Motor neuron (in vitro differentiated cells): ENCODE results near the gene OBSCN. TPM values are rescaled to one million over a fixed set of nuclear protein-coding genes. Genes with fewer than 3 reads are reported as not detected.

Experiments
- ATAC-seq, 8 experiments: fragments of 200-7000 bp; cut with Tn5 transposase; replicated peaks in 6 of 8; 2 replicates each; pipeline ENCODE4 v1.8.0; 2021; ENCODE audit warnings: mild to moderate bottlenecking in 8 of 8, moderate library complexity in 8 of 8
- H3K27ac ChIP-seq, 2 donors: fragments of 250-450 bp; sonication (Bioruptor Pico); 2 replicates each; pipeline ENCODE4 v1.9.0; 2021; ENCODE audit warnings: antibody characterized with exemption in 2 of 2, mild to moderate bottlenecking in 2 of 2, moderate library complexity in 1 of 2
- H3K4me1 ChIP-seq, 2 donors: fragments of 250-450 bp; sonication (Bioruptor Pico); replicated peaks in 1 of 2; 2 replicates each; pipeline ENCODE4 v1.6.1; 2021; ENCODE audit warnings: antibody characterized with exemption in 2 of 2, mild to moderate bottlenecking in 2 of 2, moderate library complexity in 1 of 2
- H3K4me3 ChIP-seq, 5 donors: fragments of 250-450 bp; sonication (Bioruptor Pico); 2 replicates each; pipeline ENCODE4 v1.9.0; 2021; ENCODE audit warnings: antibody characterized with exemption in 5 of 5, mild to moderate bottlenecking in 5 of 5, moderate library complexity in 4 of 5
- WGBS, 10 experiments: fragments of 450-650 bp; shearing (Covaris generic); methylation state at CpG; one replicate each; pipeline ENCODE4 v1.0.0; 2022; 5-methylcytosine and 5-hydroxymethylcytosine counted together
- in situ Hi-C, 9 experiments: fragments of 400-800 bp; cut with MboI; loops; one replicate each; pipeline ENCODE4 v1.15.0; 2021; ENCODE audit warnings: low sequenced_read_pairs in 9 of 9, low pct_unique_long_range_greater_than_20kb in 2 of 9; ENCODE audit not compliant: unreplicated experiment in 9 of 9
- total RNA-seq, 8 experiments: library from RNA; unstranded; fragments of 300-600 nt; gene quantifications; 2 replicates each; pipeline versions ENCODE4 v1.2.3 to v1.2.4, GENCODE V29; 2022

The OBSCN gene
- total RNA-seq, 8 experiments from 2014 or later = 2.7 to 38.5 (median 16.2) TPM

- H3K4me3 ChIP-seq = no peak overlapping the region
- peak in 3 of 8 experiments; percentile 2 to 7 (median 2) for ATAC-seq
- in situ Hi-C loops = no loop called here
- no peak overlapping the region for H3K27ac ChIP-seq
- peaks cover 0 to 9% of the 10 kb centered on the region in 2 donors for H3K4me1 ChIP-seq
- whole genome bisulfite sequencing, 10 experiments = 34 to 80% (median 68%) methylated on average over 2 to 17 of the region's 24 CpGs; no CpG with 5 or more reads in 3 of the 10 experiments
Observed at GRCh38 chr1:228366866-228367741, 159.3 kb downstream of the OBSCN start.

DNA sequence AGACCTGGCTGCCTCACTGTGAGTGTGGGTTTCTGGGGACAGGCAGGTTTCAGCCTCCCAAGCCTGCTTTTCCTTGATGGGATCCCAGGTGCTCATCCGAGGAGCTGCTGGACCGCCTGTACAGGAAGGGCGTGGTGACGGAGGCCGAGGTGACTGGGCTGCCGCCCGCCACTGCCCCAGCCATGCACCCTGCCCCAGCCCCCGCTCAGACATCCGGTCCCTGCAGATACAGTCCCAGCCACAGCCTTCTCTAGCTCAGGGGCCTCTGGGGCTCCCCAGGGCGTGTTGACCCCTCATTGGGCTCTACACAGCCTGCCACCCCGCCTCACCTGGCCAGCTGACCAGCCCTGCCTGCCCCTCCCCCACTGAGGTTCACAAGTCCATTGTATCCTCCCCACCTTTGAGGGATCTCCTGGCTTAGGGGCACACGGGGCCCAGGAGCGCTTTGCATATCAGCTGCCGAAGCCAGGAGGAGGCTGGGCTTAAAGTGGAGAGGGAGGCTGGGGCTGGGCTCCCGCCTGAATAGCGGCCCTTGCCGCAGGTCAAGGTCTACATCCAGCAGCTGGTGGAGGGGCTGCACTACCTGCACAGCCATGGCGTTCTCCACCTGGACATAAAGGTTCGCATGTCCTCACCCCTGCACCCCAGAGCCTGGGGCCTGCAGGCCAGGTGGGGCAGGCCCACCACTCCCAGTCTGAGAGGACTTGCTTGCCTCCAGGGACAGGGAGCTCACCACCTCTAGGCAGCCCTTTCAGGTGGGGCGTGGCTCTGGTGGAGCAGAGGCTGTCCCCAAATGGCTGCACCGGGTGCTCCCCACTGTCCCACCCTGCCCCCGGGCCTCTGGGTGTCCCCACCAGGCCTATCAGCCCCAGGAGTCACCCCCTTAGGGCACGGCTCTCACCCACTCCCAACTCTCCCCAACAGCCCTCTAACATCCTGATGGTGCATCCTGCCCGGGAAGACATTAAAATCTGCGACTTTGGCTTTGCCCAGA, 160.3 kb downstream of the OBSCN start:
- peaks cover 0 to 9% of the 10 kb centered on the region in 2 donors for H3K4me1 ChIP-seq
- WGBS, 10 experiments = 0 to 68% (median 46%) methylated on average over 1 to 16 of the region's 25 CpGs; no CpG with 5 or more reads in 6 of the 10 experiments
- peak in 7 of 8 experiments; percentile 6 to 46 (median 22) for ATAC-seq
- in situ Hi-C loops = no loop called here
- H3K4me3 ChIP-seq = no peak overlapping the region
- H3K27ac ChIP-seq = no peak overlapping the region

GRCh38 chr1:228368801-228369607, 161.2 kb downstream of the OBSCN start:
- H3K27ac ChIP-seq = no peak overlapping the region
- peak in 1 of 8 experiments; percentile 42 for ATAC-seq
- WGBS, 10 experiments = 45 to 92% (median 73%) methylated on average over 1 to 12 of the region's 15 CpGs; no CpG with 5 or more reads in 3 of the 10 experiments
- H3K4me3 ChIP-seq = no peak overlapping the region
- peaks cover 0 to 9% of the 10 kb centered on the region in 2 donors for H3K4me1 ChIP-seq
- in situ Hi-C loops = no loop called here

GRCh38 chr1:228369608-228370438, 162.0 kb downstream of the OBSCN start:
- Histone ChIP-seq H3K4me3 (no peak overlapping the region), H3K27ac (no peak overlapping the region), H3K4me1 (peaks cover 0 to 9% of the 10 kb centered on the region in 2 donors)
- in situ Hi-C loops = no loop called here
- ATAC-seq = no peak
- 65 to 100% (median 80%) methylated on average over 1 to 11 of the region's 18 CpGs; no CpG with 5 or more reads in 3 of the 10 experiments for WGBS, 10 experiments

- Histone ChIP-seq H3K4me3 (no peak overlapping the region), H3K4me1 (peaks cover 0 to 9% of the 10 kb centered on the region in 2 donors), H3K27ac (no peak overlapping the region)
- in situ Hi-C loops = no loop called here
- ATAC-seq = no peak
- 90 to 100% (median 96%) methylated on average over 1 to 4 of the region's 10 CpGs; no CpG with 5 or more reads in 5 of the 10 experiments for WGBS, 10 experiments
Observed at GRCh38 chr1:228370439-228370940, 162.6 kb downstream of the OBSCN start.

- Histone ChIP-seq H3K4me1 (peaks cover 0 to 9% of the 10 kb centered on the region in 2 donors), H3K4me3 (no peak overlapping the region), H3K27ac (no peak overlapping the region)
- WGBS, 10 experiments = 70 to 88% (median 87%) methylated on average over 4 to 20 of the region's 50 CpGs; no CpG with 5 or more reads in 7 of the 10 experiments
- in situ Hi-C loops = no loop called here
- ATAC-seq = no peak
Observed at GRCh38 chr1:228370941-228371740, 163.3 kb downstream of the OBSCN start.

DNA sequence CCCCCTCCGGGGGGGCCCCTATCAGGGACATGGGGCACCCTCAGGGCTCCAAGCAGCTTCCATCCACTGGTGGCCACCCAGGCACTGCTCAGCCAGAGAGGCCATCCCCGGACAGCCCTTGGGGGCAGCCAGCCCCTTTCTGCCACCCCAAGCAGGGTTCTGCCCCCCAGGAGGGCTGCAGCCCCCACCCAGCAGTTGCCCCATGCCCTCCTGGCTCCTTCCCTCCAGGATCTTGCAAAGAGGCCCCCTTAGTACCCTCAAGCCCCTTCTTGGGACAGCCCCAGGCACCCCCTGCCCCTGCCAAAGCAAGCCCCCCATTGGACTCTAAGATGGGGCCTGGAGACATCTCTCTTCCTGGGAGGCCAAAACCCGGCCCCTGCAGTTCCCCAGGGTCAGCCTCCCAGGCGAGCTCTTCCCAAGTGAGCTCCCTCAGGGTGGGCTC, 163.9 kb downstream of the OBSCN start:
- Histone ChIP-seq H3K4me1 (peaks cover 0 to 9% of the 10 kb centered on the region in 2 donors), H3K4me3 (no peak overlapping the region), H3K27ac (no peak overlapping the region)
- WGBS, 10 experiments = 100% methylated on average over 1 of the region's 4 CpGs; no CpG with 5 or more reads in 9 of the 10 experiments
- in situ Hi-C loops = no loop called here
- ATAC-seq = no peak

GRCh38 chr1:228372183-228373003, 164.5 kb downstream of the OBSCN start:
- ATAC-seq = no peak
- Histone ChIP-seq H3K27ac (no peak overlapping the region), H3K4me1 (peaks cover 0 to 9% of the 10 kb centered on the region in 2 donors), H3K4me3 (no peak overlapping the region)
- in situ Hi-C loops = no loop called here
- 20 to 93% (median 91%) methylated on average over 2 to 16 of the region's 34 CpGs; no CpG with 5 or more reads in 7 of the 10 experiments for WGBS, 10 experiments

- Histone ChIP-seq H3K4me3 (no peak overlapping the region), H3K27ac (no peak overlapping the region), H3K4me1 (peaks cover 0 to 5% of the 10 kb centered on the region in 2 donors)
- in situ Hi-C loops = no loop called here
- ATAC-seq = no peak
- WGBS, 10 experiments = 84% methylated on average over 4 of the region's 12 CpGs; no CpG with 5 or more reads in 9 of the 10 experiments
Observed at GRCh38 chr1:228373004-228373680, 165.3 kb downstream of the OBSCN start.
